ENCODE measurements around the gene LRRC36.

LRRC36 gene

GRCh38 chr16:67424261-67424615, 97.6 kb downstream of the LRRC36 start:
- DNase-seq (ENCODE audit: low read depth) = no peak

- no peak for DNase-seq (ENCODE audit: low read depth)
Observed at GRCh38 chr16:67425061-67425460, 98.4 kb downstream of the LRRC36 start.

- no peak for DNase-seq (ENCODE audit: low read depth)
Observed at GRCh38 chr16:67425580-67425979, 99.0 kb downstream of the LRRC36 start.

GRCh38 chr16:67426022-67426421, 99.4 kb downstream of the LRRC36 start:
- DNase-seq (ENCODE audit: low read depth) = no peak

GRCh38 chr16:67426950-67427349, 100.3 kb downstream of the LRRC36 start:
- DNase-seq (ENCODE audit: low read depth) = no peak

GRCh38 chr16:67428146-67428731, 101.6 kb downstream of the LRRC36 start:
- DNase-seq (ENCODE audit: low read depth) = no peak

- DNase-seq (ENCODE audit: low read depth) = no peak
Observed at GRCh38 chr16:67429053-67429798, 102.6 kb downstream of the LRRC36 start.

DNA sequence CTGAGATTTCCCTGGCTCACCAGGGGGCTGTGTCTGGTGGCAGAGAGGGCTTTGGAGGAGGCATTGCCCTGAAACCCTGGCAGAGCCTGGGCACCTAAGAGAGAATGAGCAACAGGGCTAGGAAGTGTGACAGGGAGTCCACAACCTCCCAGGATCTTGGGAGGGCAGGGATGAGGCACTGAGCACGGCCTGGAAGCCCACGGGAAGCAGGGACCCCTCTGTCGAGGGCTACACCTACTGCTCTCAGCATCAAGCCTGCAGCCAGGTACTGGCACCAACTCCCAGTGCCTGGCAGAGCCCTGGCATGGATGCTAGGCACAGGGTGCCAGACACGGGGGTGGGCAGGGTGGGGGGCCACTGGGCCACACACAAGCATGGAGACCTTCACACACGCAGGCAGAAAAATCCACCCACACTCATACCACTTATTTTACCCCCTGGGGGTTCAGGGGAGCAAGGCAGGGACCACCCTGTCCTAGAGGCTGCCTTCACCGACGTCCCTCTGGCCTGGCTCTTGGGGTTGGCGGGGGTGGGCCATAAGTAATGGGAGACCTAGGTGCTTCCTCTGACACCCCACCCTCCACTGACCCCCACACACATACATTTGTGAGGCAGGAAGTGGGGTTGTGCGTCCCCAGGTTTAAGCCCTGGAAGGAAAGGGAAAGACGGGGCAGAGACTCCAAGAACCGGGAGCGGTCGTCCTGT, 103.3 kb downstream of the LRRC36 start:
- no peak for DNase-seq (ENCODE audit: low read depth)

GRCh38 chr16:67430504-67430976, 103.9 kb downstream of the LRRC36 start:
- DNase-seq (ENCODE audit: low read depth) = peak; percentile 30

DNA sequence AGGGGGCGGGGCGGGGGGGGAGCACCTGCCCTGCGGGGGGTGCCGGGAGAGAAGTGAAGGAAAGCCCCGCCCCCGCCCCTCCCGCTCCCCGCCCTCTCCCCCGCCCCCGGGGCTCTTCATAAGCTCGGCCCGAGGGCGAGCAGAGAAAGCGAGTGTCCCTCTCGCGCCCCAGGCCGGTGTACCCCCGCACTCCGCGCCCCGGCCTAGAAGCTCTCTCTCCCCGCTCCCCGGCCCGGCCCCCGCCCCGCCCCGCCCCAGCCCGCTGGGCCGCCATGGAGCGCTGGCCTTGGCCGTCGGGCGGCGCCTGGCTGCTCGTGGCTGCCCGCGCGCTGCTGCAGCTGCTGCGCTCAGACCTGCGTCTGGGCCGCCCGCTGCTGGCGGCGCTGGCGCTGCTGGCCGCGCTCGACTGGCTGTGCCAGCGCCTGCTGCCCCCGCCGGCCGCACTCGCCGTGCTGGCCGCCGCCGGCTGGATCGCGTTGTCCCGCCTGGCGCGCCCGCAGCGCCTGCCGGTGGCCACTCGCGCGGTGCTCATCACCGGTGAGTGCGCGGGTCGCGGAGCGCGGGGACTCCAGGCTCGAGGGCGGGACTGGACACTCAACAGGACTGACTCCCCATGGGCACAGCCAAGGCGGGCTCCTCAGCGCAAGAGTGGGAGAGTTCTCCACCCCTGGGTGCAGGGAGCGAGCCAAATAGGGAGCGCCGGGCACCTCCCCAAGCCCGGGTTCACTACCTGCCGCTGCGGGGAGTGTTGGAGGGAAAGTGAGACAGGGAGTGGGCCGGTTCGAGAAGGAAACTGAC, 104.6 kb downstream of the LRRC36 start, which contains the start of gene HSD11B2:
TSS of gene HSD11B2 (plus strand) at position 145 of the 798 bp plus-strand sequence. CDS start at position 273, 128 bp downstream.
- no peak for DNase-seq (ENCODE audit: low read depth)

DNA sequence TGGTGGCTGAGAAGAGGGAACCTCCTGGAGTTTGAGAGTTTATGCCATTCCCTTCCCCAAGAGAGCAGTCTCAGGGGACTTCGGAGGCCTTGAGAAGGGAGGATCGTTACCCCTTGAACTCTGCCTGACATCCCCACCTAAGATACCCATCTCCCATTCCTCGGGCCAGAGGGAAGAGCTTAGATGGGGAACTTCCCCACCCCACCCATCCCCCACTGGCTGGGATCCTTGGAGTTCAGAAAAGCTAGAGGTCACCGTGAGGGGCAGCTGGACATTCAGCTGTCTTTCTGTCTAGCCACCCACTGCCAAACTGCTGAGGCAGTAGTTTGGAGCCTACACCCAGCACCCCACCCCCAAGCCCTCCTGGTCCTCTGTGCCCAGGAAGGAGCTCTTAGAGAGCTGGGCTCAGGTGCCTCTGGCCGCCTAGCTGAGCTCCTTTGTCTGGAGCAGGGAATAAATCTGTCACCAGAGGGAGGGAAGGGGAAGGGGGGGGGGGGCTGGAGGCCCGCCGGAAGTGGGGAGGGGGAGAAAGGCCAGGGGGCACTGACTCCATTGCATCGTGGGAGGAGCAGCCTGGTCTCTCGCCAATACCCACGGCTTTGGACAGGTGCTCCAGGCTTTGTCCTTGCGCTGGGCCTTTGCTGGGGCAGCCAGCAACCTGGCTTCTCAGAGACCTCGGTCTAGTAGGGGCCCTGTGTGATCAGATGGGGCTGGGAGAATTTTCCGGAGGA, 105.3 kb downstream of the LRRC36 start:
- no peak for DNase-seq (ENCODE audit: low read depth)

GRCh38 chr16:67432506-67432890, 105.9 kb downstream of the LRRC36 start:
- no peak for DNase-seq (ENCODE audit: low read depth)

- no peak for DNase-seq (ENCODE audit: low read depth)
Observed at GRCh38 chr16:67433131-67433719, 106.6 kb downstream of the LRRC36 start.
